Kasumi-1 (cell line): Measurements from ENCODE around the gene HSF2BP.
A peak's percentile ranks its signal among the peaks of the same experiment; 100 is the strongest.
"Not testable (repeated sequence)": the region's sequence is repeated elsewhere in the genome, so short reads cannot be mapped to it uniquely, and the experiment has no call there.

ENCODE experiments used
- DNase-seq, 2 experiments: peaks; one replicate each; lab custom pipeline; 2025; lab: John Stamatoyannopoulos, UW

HSF2BP gene

GRCh38 chr21:43687566-43688399 lies 28.5 kb upstream of the HSF2BP start:
- peak in 1 of 2 experiments; percentile 3 for DNase-seq

DNA sequence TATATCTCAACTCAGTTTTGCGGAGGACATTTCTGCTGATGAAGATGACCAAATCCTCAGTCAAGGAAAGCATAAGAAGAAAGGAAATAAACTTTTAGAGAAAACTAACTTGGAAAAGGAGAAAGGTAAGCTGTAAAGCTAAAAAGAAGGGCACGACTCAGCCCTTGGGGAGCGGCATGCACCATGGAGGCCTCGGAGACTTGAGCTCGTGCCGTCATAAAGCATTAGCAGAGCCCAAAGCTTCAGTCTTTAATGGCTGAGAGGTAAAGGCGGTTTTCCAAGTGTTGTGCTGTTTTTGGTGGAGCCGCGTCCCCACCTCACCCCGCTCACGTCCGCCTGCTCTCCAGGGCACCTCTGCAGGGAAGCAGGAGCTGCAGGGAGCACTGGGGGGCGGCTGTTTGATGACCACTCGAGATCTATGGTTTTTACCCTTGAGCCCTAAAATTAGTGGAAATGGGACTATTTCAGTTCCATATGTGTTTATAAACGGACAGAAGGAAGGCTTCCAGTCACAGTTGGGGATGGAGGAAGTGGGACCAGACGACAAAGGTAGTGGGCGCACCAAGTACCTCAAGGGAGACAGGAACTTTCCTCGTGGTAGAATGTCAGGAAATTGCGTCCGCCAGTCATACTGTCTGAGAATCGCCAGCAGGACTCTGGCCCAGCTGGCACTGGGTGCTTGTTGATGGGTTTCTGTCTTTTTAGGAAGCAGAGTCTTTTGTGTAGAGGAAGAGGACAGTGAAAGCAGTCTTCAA lies 27.7 kb upstream of the HSF2BP start:
- DNase-seq = no peak

DNA sequence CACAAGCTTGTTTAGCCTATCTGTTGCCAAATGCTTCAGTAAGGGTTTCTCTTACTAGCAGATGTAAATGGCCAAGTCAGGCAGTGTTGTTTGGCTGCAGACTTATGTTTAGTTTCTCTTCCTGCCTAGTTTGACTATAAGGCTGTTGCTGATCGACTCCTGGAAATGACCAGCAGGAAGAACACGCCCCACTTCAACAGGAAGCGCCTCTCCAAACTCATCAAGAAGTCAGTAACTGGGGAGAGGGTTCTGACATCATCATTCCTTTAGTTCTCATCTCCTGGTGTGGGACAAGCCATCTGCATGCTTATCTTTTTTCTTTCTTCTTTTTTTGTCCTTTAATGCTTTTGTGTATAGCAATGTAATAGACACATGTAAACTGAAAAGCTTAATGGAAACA lies 25.1 kb upstream of the HSF2BP start:
- DNase-seq = no peak

DNA sequence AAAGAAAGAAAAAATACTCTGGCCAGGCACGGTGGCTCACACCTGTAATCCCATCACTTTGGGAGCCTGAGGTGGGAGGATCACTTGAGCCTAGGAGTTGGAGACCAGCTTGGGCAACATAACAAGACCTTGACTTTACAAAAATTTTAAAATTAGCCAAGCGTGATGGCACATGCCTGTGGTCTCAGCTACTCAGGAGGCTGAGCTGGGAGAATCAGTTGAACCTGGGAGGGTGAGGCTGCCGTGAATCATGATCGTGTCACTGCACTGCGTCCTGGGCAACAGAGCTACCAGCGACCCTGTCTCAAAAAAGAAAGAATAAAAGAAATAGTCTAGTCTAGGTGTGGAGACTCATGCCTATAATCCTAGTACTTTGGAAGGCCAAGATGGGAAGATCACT lies 22.4 kb upstream of the HSF2BP start:
- DNase-seq = no peak

DNA sequence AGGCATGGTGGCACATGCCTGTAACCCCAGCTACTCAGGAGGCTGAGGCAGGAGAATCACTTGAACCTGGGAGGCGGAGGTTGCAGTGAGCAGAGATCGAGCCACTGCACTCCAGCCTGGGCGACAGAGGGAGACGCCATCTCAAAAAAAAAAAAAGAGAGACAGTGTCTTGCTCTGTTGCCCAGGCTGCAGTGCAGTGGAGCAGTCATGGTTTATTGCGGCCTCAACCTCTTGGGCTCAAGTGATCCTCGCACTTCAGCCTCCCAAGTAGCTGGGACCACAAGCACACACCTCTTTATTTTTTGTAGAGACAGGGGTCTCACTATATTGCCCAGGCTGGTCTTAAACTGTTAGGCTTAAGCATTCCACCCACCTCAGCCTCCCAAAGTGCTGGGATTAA lies 21.1 kb upstream of the HSF2BP start:
- DNase-seq = not testable (repeated sequence)

DNA sequence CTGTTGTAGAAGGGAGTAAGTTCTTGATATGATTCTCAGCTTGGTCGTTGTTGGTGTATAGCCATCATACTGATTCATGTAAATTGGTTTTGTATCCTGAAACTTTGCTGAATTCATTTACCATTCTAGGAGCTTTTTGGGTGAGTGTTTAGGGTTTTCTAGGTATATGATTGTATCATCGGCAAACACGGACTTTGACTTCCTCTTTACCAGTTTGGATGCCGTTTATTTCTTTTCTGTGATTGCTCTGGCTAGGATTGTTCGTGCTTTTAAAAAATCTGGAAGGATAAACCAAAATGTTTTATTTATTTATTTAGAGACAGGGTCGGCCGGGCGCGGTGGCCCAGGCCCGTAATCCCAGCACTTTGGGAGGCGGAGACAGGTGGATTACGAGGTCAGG lies 20.7 kb upstream of the HSF2BP start:
- DNase-seq = no peak

DNA sequence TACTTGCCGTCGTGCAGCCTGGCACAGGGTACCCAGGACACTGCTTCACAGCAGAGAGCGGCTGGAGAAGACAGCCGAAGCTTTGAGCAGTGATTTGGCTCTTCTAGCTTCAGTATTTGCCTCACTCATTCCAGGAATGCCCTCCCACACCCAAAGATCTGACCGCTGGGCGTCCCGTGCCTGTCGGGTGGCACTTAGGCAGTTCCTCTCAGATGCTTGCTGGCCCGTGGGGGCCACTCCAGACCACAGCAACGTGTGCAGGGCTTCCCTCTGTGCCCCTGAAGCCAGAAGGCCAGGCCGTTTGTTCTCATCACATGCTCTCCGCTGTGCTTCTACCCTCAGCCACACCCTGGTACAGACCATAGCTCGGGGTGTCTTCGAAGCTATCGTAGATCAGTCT lies 17.1 kb upstream of the HSF2BP start:
- no peak for DNase-seq

GRCh38 chr21:43675871-43676270 lies 16.6 kb upstream of the HSF2BP start:
- DNase-seq = no peak

- no peak for DNase-seq
Measured at GRCh38 chr21:43669828-43670605, 10.7 kb upstream of the HSF2BP start.

DNA sequence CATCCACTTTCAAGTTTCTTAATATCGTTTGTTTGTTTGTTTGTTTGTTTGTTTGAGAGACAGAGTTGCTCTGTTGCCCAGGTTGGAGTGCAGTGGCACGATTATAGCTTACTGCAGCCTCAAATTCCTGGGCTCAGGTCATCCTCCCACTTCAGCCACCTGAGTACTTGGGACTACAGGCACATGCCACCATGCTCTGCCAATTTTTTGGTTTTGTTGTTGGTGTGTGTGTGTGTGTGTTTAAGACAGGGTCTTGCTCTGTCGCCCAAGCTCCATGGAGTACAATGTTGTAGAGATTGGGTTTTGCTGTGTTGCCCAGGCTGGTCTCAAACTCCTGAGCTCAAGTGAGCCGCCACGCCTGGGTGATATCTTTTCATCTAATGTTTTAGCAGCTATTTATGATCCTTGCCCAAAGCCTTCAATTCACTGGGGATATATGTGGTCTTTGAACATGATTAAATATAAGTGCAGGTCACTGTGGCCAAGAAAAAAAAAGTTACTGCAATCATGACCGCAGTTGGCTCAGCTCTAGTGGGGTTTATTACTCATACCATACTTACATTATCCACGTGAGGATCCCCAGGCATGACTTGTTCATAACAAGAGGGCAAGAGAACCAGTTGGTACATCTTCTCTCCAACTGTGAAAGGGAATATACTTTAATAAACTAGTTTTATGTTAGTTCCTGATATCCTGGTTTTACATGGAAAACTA lies 8.1 kb upstream of the HSF2BP start:
- DNase-seq = no peak

DNA sequence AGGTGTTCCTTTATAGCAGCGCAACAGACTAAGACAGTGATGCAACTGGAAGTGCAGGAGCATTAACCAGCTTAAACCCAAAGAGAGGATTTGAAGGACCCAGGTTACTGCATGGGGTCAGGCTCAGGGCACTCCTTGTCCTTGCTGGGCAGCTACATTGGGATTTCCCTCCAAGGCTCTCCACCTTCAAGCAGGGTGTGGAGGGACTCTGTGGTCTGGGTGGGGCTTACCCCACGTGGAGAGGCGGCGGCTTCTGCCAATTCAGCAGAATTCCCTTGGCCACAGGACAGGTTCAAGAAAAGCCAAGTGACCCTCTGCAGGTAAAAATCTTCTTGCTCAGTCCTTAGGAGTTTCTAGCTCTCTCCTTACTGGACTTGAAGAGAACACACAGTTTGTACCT lies 6.6 kb upstream of the HSF2BP start:
- no peak for DNase-seq

DNA sequence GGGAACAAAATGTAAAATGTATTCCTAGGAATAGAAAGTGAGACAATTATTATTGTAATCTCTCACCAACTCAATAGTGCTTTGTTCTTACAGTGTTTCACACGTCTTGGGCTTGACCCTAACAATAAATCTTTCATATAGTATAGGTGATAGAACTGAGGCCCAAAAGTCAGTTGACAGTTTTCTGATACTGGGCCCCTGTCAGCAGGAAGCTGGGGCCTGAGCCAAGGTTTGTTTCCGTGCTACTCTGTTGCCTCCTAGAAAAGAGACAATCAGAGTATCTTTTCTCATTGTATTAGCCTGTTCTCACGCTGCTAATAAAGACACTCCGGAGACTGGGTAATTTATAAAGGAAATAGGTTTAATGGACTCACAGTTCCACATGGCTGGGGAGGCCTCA lies 5.1 kb upstream of the HSF2BP start:
- no peak for DNase-seq

GRCh38 chr21:43663033-43663432 lies 3.7 kb upstream of the HSF2BP start:
- DNase-seq = no peak

DNA sequence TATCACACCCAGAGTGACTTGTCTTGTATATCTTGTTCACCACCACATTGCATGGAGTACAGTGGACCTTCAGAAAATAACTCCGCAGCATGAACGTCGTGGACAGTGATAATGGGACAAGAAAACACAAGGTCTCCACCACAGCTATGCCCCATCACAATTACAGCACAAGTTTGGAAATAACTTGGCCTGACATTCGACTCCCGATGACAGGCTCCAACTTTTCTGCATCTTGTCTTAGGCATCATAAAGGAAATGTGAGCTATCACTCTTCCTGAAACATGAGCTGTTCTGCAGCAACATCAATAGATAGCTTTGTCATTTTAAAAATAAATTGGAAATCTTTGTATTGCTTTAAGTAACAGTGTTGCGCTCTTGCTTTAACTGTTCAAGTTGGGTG lies 3.0 kb upstream of the HSF2BP start:
- no peak for DNase-seq

DNA sequence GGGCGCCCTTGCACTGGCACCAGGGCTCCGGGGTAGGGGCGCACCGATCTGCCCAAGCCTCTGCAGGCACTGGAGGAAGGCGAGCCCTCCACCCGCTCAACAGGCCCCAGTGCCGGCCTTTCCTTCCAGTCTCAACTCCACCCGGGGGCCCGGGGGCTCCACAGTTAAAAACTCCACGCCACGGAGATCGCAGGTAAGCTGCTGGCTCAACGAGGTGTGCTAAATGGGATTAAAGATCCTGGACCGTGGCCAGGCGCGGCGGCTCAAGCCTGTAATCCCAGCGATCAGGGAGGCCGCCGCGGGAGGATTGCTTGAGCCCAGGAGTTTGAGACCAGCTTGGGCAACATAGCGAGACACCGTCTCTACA lies 536 bp downstream of the HSF2BP start:
- DNase-seq = no peak

GRCh38 chr21:43658088-43658741 lies 1.1 kb downstream of the HSF2BP start:
- no peak for DNase-seq

- peak; percentile 47 to 48 for DNase-seq
Measured at GRCh38 chr21:43657355-43658087, 1.8 kb downstream of the HSF2BP start.

- DNase-seq = no peak
Measured at GRCh38 chr21:43654806-43655489, 4.3 kb downstream of the HSF2BP start.

- no peak for DNase-seq
Measured at GRCh38 chr21:43653626-43654025, 5.7 kb downstream of the HSF2BP start.

- DNase-seq = no peak
Measured at GRCh38 chr21:43652616-43653015, 6.7 kb downstream of the HSF2BP start.
